SK-MEL-5 (cell line): ENCODE measurements around the gene ZNF521. TPM values are rescaled to one million over a fixed set of nuclear protein-coding genes. Genes with fewer than 3 reads are reported as not detected.

Experiments used
- DNase-seq: peaks from one replicate; pipeline ENCODE4 v3.0.0-alpha.2; 2016; ENCODE audit warnings: low read depth, low spot score
- in situ Hi-C: cut with HindIII; loops from 2 replicates; pipeline ENCODE4 v1.10.0; 2016; ENCODE audit warnings: low sequenced_read_pairs, high pct_unique_total_duplicates, low pct_unique_long_range_greater_than_20kb
- total RNA-seq: library from RNA; depleted of rRNA; stranded (reverse); fragments of >200 nt; shearing (Covaris generic); gene quantifications from 2 replicates; pipeline ENCODE4 v1.2.3, GENCODE V29; 2014

Gene ZNF521
- total RNA-seq, 1 experiment from 2014 or later = 1.9 TPM

DNA sequence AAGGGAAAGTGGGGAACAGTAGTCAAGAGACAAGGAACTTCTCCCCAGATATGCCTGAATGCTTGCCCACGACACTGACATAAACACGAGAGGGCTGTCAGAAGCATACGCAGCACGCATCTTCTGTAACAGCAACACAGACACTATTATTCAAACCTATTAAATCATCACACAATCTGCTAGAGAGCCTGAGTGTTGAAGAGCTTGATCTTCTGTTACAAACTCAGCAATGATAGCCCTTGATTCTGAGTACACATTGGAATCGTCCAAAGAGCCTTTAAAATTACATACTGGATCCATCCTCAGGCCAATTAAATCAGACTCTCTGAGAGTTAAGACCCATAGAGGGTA lies 111.6 kb downstream of the ZNF521 start:
- in situ Hi-C loops = no loop called here
- no peak for DNase-seq

DNA sequence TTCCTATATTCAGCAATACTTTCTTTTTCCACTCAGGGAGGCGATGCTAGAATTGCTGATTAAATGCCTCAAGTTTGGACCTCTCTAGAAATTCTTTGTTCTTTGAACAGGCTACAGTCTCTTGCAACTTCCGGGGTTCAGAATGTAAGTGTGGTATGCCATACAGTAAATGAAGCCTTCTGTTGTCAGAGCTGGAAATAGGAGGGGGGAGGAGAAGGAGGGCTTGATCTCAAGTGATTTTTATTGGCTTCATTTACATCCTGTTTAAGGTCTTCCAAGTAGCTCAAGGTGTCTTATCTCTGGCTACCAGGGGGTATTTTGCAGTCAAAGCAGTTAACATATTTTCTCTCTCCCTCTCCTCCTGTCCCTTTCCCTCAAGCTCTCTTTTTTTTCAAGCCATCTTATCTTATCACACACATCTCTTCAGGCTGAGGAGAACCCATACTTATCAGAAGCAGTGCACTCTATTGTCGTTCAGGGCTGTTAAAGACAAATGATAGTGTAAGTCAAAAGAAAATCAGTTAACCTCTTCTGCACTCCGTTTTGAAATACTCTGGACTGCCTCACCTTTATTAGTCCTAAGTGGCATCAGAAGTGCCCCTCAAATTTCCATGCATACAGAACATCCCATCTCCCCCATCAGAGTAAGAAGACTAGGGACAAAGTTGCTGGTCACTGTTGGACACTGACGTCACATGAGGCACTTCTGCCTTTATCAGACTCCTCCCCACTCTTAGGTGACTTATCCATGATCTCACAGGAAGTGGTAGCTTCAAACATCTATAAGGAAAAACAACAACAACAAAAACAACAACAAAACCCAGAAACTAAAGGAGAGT lies 112.2 kb downstream of the ZNF521 start:
- DNase-seq = peak; percentile 59
- in situ Hi-C loops = no loop called here

DNA sequence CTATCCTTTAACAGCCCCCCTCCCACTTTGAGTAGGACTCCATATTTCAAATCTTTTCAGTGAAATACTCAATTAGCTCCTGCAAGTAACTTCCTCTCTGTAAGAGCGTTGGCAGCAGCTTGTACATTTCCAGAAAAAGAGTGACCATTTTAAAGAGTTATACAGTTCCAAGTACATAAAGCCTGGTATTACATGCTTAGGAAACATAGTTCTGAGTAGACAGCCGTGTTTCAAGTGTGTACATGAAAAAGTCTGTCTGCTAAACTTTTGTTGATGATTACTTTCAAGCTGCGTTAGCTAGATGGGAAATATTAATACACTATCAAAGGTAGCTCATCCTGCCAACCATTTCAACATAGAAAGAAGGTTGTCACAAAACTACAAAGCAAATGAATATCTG lies 112.8 kb downstream of the ZNF521 start:
- DNase-seq = no peak
- in situ Hi-C loops = no loop called here

DNA sequence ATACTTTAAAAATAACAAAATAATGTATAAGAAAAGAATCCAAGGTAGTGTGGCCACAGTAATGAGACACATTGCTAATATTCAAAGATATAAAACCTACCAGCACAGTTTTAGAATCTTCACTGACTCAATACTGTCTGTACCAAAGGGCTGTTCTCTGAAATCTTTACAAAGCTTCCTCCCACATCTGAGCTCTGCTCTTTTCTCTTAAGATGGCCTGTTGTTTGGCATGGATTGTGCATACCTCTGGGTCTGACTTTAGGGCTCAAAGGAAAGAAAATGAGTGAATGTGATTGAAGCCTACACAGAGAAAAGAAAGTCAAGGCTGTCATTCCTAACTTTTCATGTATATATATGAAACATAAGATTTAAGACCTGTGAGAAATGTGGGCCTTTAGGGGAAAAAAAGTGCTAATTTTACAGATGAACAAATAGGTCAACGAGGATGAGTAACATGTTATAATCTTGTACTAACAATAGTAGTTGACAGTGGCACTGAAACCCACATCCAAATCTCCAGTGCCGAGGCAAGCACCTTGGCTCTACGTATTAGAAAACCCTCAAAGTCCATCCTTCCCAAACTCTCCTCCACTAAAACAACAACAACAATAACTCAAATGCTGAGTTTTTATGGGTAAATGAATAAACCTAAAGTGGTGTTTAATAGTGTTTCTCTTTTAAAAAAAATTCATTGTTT lies 114.2 kb downstream of the ZNF521 start:
- DNase-seq = no peak
- in situ Hi-C loops = no loop called here

DNA sequence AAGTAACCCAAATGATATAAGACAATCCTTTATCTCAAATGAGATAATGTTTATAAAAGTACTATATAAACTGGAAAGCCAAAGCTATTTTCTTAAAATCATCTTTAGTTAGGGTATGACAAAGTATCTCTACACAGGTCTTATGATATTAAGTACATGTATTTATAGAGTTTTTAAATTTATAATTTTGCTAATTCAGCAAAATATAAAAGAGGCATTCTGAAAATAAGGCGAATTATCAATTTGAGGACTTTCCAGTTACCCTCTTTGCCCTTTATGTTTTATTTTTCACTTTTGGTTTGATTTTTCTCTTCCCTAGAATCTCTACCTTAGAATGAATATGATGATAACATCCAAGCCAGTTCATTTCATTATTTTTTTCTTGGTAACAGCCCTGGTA lies 115.2 kb downstream of the ZNF521 start:
- in situ Hi-C loops = no loop called here
- DNase-seq = no peak

DNA sequence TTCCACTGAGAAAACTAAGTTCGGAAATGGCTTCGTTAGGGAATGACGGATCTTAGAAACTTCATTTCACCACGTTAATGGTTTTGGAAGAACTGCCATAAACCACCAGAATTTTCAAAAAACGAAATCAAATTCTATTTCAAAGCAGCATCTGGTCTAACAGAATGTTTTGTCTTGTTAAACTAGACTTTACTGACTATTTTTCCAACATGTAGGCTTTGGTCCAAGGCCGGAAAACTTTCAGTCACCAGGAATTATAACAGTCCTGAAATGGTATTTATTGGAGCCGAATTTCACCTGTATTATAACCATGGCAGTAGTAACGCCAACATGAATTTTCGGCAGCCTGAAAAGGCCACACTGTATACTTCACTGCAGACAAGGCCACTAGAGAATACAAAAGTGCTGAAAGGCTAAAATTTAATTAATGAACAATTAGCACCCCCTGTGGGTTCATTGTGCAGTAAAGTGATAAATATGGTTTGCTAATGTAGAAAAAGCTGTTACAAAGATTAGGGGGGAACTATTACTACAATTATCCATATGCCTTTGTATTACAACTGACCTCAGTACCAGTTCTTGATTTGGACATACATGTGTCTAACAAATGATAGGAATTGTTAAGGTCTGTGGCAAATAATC lies 116.4 kb downstream of the ZNF521 start:
- in situ Hi-C loops = no loop called here
- DNase-seq = peak; percentile 7

DNA sequence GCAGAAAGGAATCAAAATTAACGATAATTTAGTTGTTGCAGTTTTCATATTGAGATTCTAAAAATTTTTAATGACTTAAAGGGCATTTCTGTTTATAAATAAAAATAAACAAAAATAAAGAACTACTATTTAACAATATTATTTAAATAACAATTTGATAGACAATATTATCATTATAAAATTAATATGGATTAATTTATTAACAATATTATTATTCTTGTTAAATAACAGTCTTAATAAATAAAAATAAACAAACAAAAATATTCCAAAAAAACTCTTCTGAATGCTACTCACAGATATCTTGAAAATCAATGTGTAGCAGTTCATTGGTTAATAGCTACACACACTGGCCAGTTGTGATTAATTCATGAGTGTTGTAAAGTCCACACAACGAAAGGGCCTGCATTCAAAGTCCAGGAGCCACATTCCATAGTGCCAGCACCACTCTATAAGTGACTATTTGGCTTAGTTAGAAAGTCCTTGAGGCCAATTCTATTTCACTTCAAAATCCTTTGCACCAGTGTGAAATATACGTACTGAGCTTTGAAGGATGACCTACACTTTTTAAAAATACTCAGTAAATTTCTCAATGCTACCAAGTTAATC lies 117.1 kb downstream of the ZNF521 start:
- in situ Hi-C loops = no loop called here
- DNase-seq = no peak

DNA sequence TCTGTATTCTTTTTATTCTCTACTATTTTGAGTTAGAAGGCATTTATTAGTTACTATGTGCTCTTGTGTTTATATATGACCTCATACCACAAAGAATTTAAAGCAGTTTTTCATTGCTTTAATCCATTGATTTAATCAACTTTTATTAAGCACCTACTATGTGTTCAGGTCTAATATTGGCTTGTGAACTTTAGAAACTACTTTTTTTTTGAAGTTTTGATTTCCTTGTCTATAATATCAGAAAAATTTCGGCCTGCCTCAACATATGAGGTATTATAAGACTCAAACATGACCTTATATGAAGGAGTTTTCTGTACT lies 117.7 kb downstream of the ZNF521 start:
- in situ Hi-C loops = no loop called here
- DNase-seq = no peak

DNA sequence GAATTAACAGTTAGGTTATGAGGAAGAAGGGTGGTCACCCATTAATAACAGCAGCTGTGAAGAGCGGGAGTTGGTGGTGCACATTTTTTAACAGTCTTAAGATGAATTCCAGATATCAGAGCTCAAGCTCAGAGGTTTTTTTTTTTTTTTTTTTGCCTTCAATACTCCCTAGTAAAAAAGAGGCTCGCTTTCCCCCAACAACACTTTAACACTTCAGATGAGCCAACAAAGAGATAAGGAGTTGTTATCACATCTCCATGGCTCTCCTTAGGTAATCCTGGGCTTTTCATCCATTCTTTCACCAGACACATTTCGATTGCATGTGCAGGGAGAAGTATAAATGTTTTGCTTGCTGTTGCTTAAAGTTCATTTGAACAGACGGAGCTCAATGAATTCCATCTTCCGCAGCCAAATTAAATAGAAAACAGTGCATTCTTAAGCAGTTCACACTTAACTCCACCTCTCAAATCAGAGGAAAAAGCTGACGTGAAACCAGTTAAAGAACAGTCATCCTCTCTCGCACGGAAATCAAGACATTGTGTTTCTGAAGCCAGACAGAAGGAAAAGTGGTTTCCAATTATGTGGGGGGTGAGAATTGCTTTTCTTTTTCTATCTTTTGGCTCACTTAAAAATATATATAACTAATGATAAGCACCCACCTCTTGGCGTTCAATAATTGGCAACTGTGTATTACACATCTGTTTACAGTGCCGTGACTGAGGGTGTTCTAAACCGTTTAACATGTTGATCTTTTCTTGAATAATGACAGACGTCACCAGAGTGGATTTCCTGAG lies 118.2 kb downstream of the ZNF521 start:
- DNase-seq = no peak
- in situ Hi-C loops = no loop called here

DNA sequence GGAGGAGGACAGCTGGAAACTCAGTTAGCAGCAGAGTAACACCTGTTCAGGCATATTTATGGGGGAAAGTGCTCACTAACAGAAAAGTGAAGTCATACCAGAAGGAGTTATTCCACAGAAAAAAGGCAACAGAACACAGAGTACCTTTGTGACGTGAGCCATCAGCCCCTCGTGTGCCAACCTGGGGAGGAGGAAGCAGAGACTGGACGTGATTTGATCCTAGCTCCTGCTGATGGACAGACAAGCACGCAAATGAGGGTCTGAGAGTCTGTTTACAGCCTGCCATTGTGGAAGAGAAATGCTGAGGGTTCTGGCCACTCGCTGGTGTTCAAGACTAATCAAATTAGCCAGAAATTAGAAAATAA lies 120.7 kb downstream of the ZNF521 start:
- in situ Hi-C loops = no loop called here
- DNase-seq = peak; percentile 68

DNA sequence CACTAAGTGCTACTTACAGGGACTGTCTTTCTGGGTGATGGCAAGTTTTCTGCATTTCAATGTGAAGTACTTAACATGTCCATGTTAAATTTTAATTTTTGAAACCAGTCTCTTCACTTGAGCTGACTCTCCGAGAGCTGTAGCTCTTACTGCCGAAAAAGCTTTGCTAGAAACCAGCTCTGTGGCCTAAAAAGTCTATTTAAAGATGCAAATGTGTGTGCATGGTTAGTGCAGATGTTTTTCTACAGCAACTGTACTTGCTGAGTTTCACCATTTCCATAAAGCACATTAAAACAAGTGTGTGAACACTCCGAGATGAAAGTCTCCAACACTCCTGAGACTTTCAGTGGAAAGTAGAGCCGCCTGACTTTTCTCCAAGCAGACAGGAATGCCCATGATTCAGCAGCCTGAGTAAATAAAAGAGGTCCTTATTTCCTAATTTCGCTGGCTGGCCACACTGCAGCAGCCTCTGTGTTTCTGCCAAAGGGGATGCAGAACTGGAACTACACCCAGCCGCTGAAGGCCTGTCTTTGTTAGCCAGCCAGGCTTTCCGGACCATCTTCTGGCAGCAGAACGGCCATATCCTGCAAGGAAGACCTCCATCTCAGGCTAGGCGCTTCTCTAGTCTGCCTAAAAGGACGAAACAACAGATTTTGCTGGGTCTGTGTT lies 121.2 kb downstream of the ZNF521 start:
- peak; percentile 92 for DNase-seq
- in situ Hi-C loops = no loop called here

DNA sequence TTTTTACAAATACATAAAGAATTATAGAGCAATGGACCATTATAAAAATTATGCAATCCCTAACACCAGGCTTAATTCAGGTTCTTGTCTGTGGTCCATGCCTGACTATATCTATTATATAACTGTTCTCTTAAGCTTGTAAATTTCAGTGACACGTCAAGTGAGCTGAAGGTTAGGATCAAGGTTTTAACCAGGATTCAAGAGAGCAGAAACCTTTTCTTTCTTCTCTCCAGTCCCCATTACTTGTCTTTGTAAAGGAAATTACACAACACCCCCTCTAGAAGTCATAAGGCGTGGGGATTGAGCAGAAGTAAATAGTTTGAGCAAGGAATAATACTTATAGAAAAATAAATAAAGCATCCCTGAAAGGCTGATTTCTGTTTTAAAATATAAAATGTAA lies 122.0 kb downstream of the ZNF521 start:
- DNase-seq = no peak
- in situ Hi-C loops = no loop called here

DNA sequence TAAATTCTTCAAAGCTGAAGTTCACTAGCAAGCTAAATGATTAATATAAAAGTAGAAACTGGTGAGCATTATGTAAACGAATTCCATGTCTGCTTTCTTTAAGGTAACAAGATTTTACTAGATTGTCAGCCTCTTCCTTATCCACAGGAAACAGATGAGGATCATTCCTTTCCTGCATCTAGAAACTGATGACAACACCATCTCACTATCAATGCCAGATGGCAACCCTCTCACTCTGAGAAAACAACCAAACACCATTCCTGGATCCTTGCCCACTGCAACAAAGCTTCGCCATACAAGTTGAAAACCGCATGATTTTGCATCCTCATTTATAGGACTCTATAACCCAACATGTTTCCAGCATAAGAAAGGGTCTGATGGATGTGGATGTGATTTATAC lies 122.9 kb downstream of the ZNF521 start:
- in situ Hi-C loops = no loop called here
- no peak for DNase-seq

DNA sequence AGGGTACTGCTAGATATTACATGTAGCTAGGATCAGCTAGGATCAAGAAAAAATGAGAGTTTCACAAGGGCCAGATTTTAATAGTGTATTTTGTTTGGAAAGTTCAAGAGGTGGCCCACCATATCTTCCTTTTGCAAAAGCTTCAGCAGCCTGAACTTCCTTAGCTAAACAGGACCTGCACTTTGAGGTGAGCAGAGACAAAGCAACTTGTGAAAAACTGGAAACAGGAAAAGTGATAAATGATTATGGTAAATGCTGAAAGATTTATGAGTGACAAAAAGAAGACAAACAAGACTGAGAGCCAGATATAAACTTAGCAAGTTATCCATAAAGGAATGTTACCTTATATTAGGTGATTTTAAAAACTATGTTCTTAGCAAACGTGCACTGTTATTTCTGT lies 123.6 kb downstream of the ZNF521 start:
- in situ Hi-C loops = no loop called here
- DNase-seq = no peak

DNA sequence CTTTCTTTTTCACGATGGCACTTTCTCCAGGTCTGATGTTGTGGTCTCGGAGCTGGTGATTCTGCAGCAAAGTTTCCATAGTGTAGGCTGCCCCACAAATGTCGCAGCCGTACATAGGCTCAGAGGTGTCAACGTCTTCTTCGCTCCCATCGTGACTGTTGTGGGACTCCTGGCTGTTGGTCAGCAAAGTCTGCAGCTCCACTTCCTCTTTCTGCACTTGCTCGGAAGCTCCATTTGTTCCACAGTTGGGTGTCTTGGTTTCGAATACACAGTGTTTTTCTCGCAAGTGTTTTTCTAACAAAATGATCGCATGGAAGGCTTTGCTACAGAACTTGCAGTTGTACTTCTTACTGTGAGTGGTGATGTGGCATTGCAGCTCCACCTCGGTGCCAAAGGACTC lies 126.8 kb downstream of the ZNF521 start:
- in situ Hi-C loops = no loop called here
- no peak for DNase-seq

DNA sequence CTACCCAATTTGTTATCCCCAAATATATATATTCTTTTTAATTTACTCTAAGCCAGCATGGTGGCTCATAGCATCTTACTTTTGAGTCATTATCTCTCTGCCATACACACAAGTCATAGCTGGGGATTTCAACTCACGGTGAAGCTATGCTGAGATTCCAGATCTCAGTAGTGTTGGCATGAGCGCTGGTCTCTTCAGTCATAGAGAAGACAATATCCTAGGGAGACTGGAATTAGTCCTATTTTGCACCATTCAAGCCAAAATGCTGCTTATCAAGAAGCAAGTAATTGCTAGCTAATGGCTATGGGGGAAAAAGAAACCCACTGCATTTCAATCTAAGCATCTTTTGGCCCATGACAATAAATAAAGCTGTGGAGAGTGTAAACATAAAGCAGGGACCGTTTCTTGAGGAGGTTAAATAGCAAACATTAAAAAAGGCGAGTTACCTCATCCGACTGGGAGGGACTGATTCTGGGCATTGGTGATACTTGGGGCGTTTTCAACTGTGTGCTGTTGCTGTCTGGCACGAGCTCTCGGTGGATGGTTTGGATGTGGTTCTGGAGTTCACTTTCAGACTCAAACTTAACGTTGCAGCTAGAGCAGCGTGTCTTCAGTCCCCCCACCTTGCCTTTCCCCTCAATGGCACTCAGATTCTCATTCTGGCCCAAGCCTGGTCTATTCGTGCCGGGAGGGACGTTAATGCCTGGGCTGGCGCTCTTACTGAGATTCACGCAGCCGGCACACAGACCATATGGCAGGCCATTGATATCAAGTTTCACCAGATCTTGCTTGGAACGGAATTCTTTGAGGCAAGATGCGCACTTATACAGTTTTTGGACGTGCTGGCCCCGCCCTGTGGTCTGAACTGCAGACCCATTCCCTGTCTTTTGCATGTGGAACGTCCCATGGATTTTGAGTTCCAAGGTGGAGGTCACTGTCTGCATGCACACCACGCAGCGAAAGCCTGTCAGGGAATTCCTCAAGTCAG lies 127.8 kb downstream of the ZNF521 start:
- no peak for DNase-seq
- in situ Hi-C loops = no loop called here
